ENCODE data around the gene TCEA3.

DNA sequence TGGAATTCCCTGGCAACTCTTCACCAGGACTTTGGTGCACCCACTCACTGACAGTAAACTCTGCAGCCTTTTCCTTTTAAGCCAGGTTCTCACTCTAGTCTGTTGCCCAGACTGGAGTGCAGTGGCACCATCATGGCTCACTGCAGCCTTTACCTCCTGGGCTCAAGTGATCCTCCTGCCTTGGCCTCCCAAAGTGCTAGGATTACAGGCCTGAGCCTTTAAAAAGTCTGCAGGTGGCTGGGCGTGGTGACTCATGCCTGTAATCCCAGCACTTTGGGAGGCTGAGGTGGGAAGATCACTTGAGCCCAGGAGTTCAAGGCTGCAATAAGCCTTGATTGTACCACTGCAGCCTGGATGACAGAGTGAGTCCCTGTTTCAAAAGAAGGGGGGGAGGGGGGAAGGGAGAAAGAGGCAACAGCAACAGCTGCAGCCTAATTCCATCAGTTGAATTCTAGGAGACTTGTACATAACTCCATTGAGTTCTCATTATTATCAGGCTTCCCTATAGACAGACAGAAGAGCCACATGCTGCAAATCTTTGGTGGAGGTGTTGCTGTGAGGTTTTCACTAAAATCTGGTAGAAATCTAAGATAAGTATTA is 72.4 kb downstream of the TCEA3 start:
- TF ChIP-seq, protein P1, sequence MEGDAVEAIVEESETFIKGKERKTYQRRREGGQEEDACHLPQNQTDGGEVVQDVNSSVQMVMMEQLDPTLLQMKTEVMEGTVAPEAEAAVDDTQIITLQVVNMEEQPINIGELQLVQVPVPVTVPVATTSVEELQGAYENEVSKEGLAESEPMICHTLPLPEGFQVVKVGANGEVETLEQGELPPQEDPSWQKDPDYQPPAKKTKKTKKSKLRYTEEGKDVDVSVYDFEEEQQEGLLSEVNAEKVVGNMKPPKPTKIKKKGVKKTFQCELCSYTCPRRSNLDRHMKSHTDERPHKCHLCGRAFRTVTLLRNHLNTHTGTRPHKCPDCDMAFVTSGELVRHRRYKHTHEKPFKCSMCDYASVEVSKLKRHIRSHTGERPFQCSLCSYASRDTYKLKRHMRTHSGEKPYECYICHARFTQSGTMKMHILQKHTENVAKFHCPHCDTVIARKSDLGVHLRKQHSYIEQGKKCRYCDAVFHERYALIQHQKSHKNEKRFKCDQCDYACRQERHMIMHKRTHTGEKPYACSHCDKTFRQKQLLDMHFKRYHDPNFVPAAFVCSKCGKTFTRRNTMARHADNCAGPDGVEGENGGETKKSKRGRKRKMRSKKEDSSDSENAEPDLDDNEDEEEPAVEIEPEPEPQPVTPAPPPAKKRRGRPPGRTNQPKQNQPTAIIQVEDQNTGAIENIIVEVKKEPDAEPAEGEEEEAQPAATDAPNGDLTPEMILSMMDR (IDR thresholded peaks at IDR 0.05; ENCODE audit: insufficient read depth, low read depth, low read length), result no peak
- no peak for TF ChIP-seq EZH2 (IDR thresholded peaks at IDR 0.05; ENCODE audit: insufficient read depth, low read length)

Measured in astrocyte (in vitro differentiated cells and primary cell).